Measurements from ENCODE around the gene OVAAL.

GRCh38 chr1:180513531-180513930 is 45.2 kb upstream of the OVAAL start:
- TF ChIP-seq EZH2 (IDR thresholded peaks at IDR 0.05; ENCODE audit: borderline replicate concordance, low read length) (no peak), CTCF (conservative IDR thresholded peaks at IDR 0.05 in 1 of 2, IDR thresholded peaks at IDR 0.05 in 1 of 2; ENCODE audit: extremely low read depth in 1 of 2, insufficient read depth in 1 of 2, low read depth in 1 of 2, low read length in 2 of 2) (no peak)

Measured in mammary epithelial cell (primary cell).